ENCODE data around the gene MBNL2.

MBNL2 gene

GRCh38 chr13:97282705-97283104 lies 60.6 kb downstream of the MBNL2 start:
- DNase-seq, result no peak
- in situ Hi-C loops (cut with MboI; ENCODE audit: low pct_unique_long_range_greater_than_20kb, low sequenced_read_pairs), result no loop called here

- in situ Hi-C loops (cut with MboI; ENCODE audit: low pct_unique_long_range_greater_than_20kb, low sequenced_read_pairs), result no loop called here
- DNase-seq, result no peak
Measured at GRCh38 chr13:97283888-97284287, 61.8 kb downstream of the MBNL2 start.

GRCh38 chr13:97284558-97284957 lies 62.4 kb downstream of the MBNL2 start:
- in situ Hi-C loops (cut with MboI; ENCODE audit: low pct_unique_long_range_greater_than_20kb, low sequenced_read_pairs), result no loop called here
- DNase-seq, result no peak

GRCh38 chr13:97285221-97285955 lies 63.3 kb downstream of the MBNL2 start:
- in situ Hi-C loops (cut with MboI; ENCODE audit: low pct_unique_long_range_greater_than_20kb, low sequenced_read_pairs), result no loop called here
- no peak for DNase-seq

DNA sequence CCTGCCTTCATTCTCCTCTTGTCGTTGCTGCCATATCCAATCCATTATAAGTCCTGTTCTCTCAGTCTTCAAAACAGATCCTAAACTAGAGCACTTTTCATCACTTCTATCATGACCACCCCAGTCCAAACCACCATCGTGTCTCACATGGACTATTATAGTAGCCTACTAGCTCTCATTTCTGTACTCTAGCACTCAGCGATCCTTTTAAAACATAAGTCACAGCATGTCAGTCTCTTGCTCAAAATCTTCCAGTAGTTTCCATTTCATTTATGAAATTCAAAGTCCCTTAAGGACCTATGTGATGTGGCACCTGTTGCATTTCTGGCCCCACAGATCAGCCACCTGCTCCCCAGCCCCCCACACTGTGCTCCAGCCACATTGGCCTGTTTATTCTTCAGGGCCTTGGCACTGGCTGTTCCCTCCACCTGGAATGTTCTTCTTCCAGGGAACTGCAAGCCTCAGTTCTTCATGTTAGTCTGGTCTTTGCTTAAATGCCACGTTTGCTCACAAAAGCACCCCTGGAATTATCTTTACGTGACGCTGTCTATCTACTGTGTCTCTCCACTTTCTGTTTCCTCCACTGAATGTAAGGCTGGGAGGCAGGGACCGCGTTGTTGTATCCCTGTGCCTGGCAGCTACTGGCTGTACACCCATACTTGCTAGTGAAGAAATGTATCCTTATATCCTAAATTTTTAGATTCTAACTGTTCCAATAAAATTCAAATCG lies 64.3 kb downstream of the MBNL2 start:
- in situ Hi-C loops (cut with MboI; ENCODE audit: low pct_unique_long_range_greater_than_20kb, low sequenced_read_pairs), result no loop called here
- DNase-seq, result no peak

GRCh38 chr13:97287047-97287383 lies 64.9 kb downstream of the MBNL2 start:
- in situ Hi-C loops (cut with MboI; ENCODE audit: low pct_unique_long_range_greater_than_20kb, low sequenced_read_pairs), result no loop called here
- no peak for DNase-seq

GRCh38 chr13:97288486-97288900 lies 66.4 kb downstream of the MBNL2 start:
- no peak for DNase-seq
- in situ Hi-C loops (cut with MboI; ENCODE audit: low pct_unique_long_range_greater_than_20kb, low sequenced_read_pairs), result no loop called here

DNA sequence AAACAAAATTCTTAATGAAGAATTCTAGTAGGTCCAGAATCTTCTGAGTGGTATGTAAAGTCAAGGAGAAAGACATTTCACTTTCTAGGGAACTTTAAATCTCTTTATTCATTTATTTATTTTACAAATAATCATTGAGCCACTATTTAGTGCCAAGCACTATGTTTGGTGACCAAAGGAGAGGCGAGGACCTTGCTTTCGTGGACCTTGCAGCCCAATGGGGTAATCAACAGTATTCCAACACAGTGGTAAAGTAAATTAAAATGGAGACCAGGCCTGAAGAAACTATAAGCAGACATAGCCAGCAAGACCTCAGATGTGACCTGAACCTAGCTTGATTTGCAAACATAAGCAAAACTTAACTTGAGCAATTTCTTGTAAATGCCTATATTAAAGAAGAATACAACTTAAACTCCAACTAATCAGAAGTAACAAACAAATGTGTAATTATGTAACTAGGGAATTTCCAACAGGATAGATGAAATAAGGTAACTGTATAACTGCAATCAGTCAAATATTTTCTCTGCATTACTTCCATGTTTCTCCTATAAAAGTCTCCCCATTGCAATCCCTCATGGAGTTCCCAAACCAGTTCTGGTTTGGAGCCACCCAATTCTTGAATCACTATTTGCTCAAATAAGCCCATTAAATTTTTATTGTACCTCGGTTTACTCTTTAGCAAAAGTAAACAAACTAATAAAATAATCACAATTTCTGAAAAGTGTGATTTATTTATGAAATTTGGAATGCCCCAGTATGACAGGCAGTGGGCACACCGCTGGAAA lies 67.6 kb downstream of the MBNL2 start:
- DNase-seq, result no peak
- in situ Hi-C loops (cut with MboI; ENCODE audit: low pct_unique_long_range_greater_than_20kb, low sequenced_read_pairs), result no loop called here

DNA sequence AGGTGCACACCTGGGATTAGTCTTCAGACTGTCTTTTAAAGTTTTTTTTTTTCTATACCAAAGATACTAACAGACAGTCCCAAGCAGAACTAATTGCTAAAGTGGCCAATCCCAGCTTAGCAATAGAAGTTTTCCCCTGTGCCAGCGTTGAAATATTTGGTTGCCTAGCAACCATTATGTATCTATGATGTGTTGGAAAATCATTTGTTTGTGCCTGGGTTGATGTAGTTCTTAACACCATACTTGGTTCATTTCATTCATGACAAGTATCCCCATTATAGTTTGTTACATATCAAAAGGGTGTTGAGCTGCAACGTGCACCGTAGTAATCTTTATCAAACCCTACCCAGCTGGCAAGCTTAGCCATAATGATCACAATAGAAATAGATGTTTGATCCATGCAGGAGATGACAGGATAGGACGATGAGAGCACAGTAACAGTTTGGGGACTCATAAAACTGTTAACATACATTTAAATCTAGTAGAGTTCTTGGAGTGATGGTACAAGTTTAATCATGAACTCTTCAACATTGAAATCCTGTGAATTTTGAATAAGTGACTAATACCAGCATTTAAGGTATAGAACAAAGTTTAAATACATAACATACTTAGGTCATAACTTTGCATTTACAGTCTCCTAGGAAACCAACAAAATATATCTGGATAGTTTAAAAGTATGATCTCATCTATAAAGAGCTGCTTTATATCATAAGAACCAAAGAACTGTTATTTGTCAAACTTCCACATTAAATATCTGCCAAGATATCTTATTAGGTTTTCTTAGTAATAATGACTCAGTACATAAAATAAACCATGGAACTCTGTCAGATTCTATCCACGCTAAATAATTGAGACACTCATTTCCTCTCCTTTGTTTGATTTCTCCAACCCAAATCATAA lies 73.4 kb downstream of the MBNL2 start:
- in situ Hi-C loops (cut with MboI; ENCODE audit: low pct_unique_long_range_greater_than_20kb, low sequenced_read_pairs), result no loop called here
- DNase-seq, result no peak

DNA sequence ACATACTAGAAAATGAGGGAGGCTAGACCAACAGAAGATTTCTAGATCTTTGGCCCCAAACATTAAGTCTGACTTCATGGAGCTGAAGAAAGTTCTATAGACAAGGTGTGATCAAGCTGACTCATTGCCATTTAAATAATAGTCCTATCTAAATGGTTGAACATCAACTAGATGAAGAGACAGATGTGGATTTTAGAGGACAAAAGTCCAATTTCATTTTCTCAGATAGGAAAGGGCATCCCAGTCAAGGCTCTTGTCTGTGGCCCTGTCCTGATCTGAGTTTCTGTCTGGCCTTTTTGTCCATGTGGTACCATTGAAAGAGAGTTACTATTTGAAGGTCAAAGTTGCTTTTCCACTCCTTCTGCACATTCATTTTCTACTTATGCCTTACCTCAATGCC lies 74.6 kb downstream of the MBNL2 start:
- in situ Hi-C loops (cut with MboI; ENCODE audit: low pct_unique_long_range_greater_than_20kb, low sequenced_read_pairs), result no loop called here
- no peak for DNase-seq

- in situ Hi-C loops (cut with MboI; ENCODE audit: low pct_unique_long_range_greater_than_20kb, low sequenced_read_pairs), result no loop called here
- DNase-seq, result no peak
Measured at GRCh38 chr13:97298816-97299215, 76.7 kb downstream of the MBNL2 start.

- no peak for DNase-seq
- in situ Hi-C loops (cut with MboI; ENCODE audit: low pct_unique_long_range_greater_than_20kb, low sequenced_read_pairs), result loop anchor here (25.0 kb wide), 1 partner anchor 89 kb away; the partner anchor contains the start of gene MBNL2
Measured at GRCh38 chr13:97300871-97301270, 78.7 kb downstream of the MBNL2 start.

- in situ Hi-C loops (cut with MboI; ENCODE audit: low pct_unique_long_range_greater_than_20kb, low sequenced_read_pairs), result loop anchor here (25.0 kb wide), 1 partner anchor 89 kb away; the partner anchor contains the start of gene MBNL2
- no peak for DNase-seq
Measured at GRCh38 chr13:97301382-97302095, 79.4 kb downstream of the MBNL2 start.

- no peak for DNase-seq
- in situ Hi-C loops (cut with MboI; ENCODE audit: low pct_unique_long_range_greater_than_20kb, low sequenced_read_pairs), result loop anchor here (25.0 kb wide), 1 partner anchor 90 kb away; the partner anchor contains the start of gene MBNL2
Measured at GRCh38 chr13:97302611-97303010, 80.5 kb downstream of the MBNL2 start.

DNA sequence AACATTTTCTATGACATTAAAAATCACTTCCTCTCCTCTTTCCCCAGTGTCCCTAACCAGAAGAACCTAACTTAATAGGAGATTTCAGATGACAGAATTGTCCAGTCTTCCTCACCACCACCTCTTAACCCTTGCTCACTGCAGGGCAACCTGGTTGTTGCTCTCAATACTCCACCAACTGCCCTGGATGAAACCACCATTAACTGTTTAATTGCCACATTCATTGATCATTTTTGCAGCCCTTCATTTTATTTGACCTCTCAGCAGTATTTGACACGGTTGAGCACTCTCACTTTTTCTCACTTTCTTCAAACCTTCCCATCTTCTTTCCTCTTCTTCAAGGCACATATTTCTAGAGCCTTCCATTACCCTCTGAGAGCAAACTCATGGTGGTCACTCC lies 84.0 kb downstream of the MBNL2 start:
- no peak for DNase-seq
- in situ Hi-C loops (cut with MboI; ENCODE audit: low pct_unique_long_range_greater_than_20kb, low sequenced_read_pairs), result loop anchor here (25.0 kb wide), 1 partner anchor 94 kb away; the partner anchor contains the start of gene MBNL2

GRCh38 chr13:97306645-97307044 lies 84.5 kb downstream of the MBNL2 start:
- DNase-seq, result no peak
- in situ Hi-C loops (cut with MboI; ENCODE audit: low pct_unique_long_range_greater_than_20kb, low sequenced_read_pairs), result loop anchor here (25.0 kb wide), 1 partner anchor 94 kb away; the partner anchor contains the start of gene MBNL2

DNA sequence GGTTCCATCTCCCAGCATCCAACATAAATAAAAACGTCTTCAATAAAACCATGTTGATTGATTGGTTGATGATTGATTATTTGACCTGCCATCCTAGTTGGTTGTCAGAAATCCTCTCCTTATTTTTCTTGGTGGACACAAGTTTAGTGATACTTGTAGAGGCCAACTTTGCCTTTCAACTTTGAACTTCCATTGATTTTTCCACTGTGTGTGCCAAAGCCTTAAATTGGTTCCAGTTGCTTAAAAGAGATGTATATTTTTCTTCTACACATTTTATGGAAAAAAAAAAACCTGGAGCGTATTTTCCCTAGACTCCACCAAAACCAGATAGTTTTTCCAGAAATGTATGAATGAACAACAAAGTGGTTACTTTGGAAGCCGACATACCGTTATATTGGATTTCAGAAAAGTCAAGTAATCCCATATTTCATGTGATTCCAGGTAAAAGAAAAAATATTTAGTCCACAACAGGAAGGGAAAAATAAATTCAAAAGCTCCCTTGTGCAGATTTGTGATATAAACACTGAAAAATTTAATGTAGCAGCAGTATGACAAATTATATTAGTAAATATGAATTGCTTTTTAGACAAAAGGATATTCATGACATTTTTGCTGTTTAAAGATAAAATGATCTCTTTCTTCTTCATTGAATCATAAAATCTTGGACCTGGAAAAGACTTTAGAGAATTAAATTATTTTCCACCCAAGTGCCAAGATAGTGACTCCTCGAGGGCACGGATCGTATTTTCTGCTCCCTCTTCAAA lies 85.2 kb downstream of the MBNL2 start:
- in situ Hi-C loops (cut with MboI; ENCODE audit: low pct_unique_long_range_greater_than_20kb, low sequenced_read_pairs), result loop anchor here (25.0 kb wide), 1 partner anchor 95 kb away; the partner anchor contains the start of gene MBNL2
- DNase-seq, result no peak

Measured in KBM-7 (cell line).